Measurements from ENCODE around the gene ARSB.
"Not testable (repeated sequence)": the region's sequence is repeated elsewhere in the genome, so short reads cannot be mapped to it uniquely, and the experiment has no call there.

ARSB gene

DNA sequence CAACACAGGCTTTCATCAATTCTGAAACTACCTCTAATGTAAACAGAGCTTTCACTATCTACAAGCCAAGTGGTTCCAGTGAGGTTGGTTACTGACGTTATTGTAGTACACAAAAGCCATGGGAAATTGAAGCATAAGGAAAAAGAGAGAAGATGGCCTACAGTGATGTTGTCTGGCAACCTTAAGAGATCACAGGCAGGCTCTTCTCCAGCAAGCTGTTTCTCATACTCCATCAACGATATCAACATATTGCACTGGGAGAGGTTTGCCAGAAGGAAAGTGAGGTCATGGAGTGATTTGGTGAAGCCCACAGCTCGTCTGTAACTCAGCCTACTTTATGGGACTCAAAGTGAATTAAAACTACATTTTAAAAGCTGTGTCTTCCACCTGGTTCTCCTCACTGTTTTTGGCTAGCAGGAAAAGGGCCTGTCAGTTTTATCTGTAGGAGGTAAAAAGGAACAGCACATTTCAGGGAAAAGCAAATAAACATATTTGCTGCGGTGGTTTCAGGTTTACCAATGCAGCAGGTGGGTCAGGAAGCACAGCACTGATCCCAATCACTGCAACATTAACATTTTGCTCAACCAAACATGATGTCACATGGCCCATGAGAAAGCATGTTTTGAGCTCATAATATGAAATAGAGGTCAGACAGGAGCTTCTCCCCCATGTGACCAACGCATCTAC is 72.9 kb downstream of the ARSB start:
- H3K4me3 ChIP-seq (ENCODE audit: low read length), result no peak overlapping the region
- H3K27me3 ChIP-seq (ENCODE audit: control insufficient read depth, low read length), result no peaks in the 10 kb centered on the region
- H3K9me2 ChIP-seq (replicated peaks; ENCODE audit: control insufficient read depth, low read length), result no peaks in the 10 kb centered on the region
- H3K9me3 ChIP-seq (ENCODE audit: control insufficient read depth, insufficient read depth, low read length), result no peaks in the 10 kb centered on the region
- no peaks in the 10 kb centered on the region for H3F3A ChIP-seq (ENCODE audit: control insufficient read depth, insufficient read depth)
- H3K4me1 ChIP-seq (ENCODE audit: control insufficient read depth, low read length), result no peaks in the 10 kb centered on the region
- no peaks in the 10 kb centered on the region for H3K36me3 ChIP-seq (ENCODE audit: control insufficient read depth, low read length)
- TF ChIP-seq CTCF (IDR thresholded peaks at IDR 0.05; ENCODE audit: low read depth, low read length, poor library complexity, severe bottlenecking), result no peak
- no peak for TF ChIP-seq EZH2phosphoT487 (IDR thresholded peaks at IDR 0.05; ENCODE audit: borderline replicate concordance, low read length)
- no peaks in the 10 kb centered on the region for H3K79me2 ChIP-seq (ENCODE audit: control insufficient read depth, low read length)
- H4K20me1 ChIP-seq (ENCODE audit: control insufficient read depth, insufficient read depth, low read depth, low read length), result no peaks in the 10 kb centered on the region
- no peak overlapping the region for H3K4me2 ChIP-seq (ENCODE audit: low read length)
- H3K27ac ChIP-seq (ENCODE audit: low read depth, low read length), result no peak overlapping the region

DNA sequence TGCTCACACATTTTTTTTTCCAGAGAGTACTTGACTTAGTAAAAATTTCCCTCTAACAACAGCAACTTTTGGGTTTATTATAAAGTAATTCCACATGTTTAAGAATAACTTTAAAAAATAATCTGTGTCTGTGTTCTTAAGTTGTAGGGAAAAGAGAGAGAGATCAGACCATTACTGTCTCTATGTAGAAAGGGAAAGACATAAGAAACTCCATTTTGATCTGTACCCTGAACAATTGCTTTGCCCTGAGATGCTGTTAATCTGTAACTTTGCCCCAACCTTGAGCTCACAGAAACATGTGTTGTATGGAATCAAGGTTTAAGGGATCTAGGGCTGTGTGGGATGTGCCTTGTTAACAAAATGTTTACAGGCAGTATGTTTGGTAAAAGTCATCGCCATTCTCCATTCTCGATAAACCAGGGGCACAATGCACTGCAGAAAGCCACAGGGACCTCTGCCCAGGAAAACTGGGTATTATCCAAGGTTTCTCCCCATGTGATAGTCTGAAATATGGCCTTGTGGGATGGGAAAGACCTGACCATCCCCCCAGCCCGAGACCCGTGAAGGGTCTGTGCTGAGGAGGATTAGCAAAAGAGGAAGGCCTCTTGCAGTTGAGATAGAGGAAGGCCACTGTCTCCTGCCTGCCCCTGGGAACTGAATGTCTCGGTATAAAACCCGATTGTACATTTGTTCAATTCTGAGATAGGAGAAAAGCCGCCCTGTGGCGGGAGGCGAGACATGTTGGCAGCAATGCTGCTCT is 75.7 kb downstream of the ARSB start:
- peaks cover 16% of the 10 kb centered on the region for H3K4me1 ChIP-seq (ENCODE audit: control insufficient read depth, low read length)
- H3K9me2 ChIP-seq (replicated peaks; ENCODE audit: control insufficient read depth, low read length); H3K4me3 ChIP-seq (ENCODE audit: low read length); H3K27me3 ChIP-seq (ENCODE audit: control insufficient read depth, low read length); H3F3A ChIP-seq (ENCODE audit: control insufficient read depth, insufficient read depth); H4K20me1 ChIP-seq (ENCODE audit: control insufficient read depth, insufficient read depth, low read depth, low read length); H3K9me3 ChIP-seq (ENCODE audit: control insufficient read depth, insufficient read depth, low read length); H3K4me2 ChIP-seq (ENCODE audit: low read length); H3K36me3 ChIP-seq (ENCODE audit: control insufficient read depth, low read length); H3K27ac ChIP-seq (ENCODE audit: low read depth, low read length); H3K79me2 ChIP-seq (ENCODE audit: control insufficient read depth, low read length): not testable (repeated sequence)

DNA sequence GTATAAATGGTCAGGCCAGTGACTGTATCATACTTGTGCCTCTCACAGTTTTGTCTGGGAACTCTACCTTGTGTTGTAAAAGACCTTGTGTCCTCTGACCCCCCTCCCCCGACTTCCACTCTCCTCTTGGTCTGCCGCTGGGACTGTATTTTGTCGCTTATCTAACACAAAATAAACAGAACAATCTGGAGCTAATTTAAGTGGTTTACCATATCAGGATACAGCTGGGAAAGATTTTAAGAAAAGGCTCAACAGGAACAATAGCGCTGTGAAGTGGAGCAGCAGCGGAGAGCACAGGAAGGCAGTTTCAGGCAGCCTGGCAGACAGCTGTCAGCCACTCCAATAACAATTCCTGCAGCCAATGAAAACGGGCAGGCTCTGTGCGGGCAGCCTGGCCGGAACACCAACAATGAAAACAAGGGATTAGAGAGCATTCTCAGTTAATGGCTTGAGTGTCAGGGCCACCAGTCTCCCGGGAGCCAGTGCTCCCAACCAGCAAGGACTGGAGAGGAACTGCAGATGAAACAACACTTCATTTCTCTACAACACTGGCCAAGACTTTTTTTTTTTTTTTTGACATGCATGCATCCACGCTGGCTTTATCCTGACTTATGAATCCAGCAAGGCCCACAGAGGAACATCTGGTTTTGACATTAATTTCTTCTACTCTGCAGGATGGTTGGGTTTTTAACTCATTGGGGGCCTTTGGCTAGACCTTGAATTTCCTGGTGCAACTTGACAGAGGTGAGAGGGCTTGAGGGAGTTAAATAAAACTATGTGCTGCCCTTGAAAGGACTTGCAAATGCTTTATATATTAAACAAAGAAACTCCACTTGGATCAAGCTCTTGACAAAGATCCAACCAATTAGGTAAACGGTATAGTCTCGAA is 76.7 kb downstream of the ARSB start:
- Histone ChIP-seq H3K27ac (ENCODE audit: low read depth, low read length) (no peak overlapping the region), H3K4me3 (ENCODE audit: low read length) (no peak overlapping the region), H3K27me3 (ENCODE audit: control insufficient read depth, low read length) (no peaks in the 10 kb centered on the region), H3K36me3 (ENCODE audit: control insufficient read depth, low read length) (no peaks in the 10 kb centered on the region), H3K9me3 (ENCODE audit: control insufficient read depth, insufficient read depth, low read length) (no peaks in the 10 kb centered on the region), H3K9me2 (replicated peaks; ENCODE audit: control insufficient read depth, low read length) (no peaks in the 10 kb centered on the region), H3K79me2 (ENCODE audit: control insufficient read depth, low read length) (no peaks in the 10 kb centered on the region), H4K20me1 (ENCODE audit: control insufficient read depth, insufficient read depth, low read depth, low read length) (no peaks in the 10 kb centered on the region), H3F3A (ENCODE audit: control insufficient read depth, insufficient read depth) (no peaks in the 10 kb centered on the region), H3K4me2 (ENCODE audit: low read length) (no peak overlapping the region), H3K4me1 (ENCODE audit: control insufficient read depth, low read length) (peaks cover 16% of the 10 kb centered on the region)
- no peak for TF ChIP-seq EZH2phosphoT487 (IDR thresholded peaks at IDR 0.05; ENCODE audit: borderline replicate concordance, low read length)
- TF ChIP-seq CTCF (IDR thresholded peaks at IDR 0.05; ENCODE audit: low read depth, low read length, poor library complexity, severe bottlenecking), result no peak
